Breast epithelium (tissue), 3 donors: ENCODE results near the gene SMC5.

Experiments
- POLR2A ChIP-seq: fragments of 450-650 bp; IDR thresholded peaks from one replicate; pipeline ENCODE4 v1.6.1; 2016; ENCODE audit warnings: antibody characterized with exemption, mild to moderate bottlenecking, moderate library complexity
- POLR2AphosphoS5 ChIP-seq, 3 donors: sonication (generic); formaldehyde crosslinking; IDR thresholded peaks; one replicate each; pipeline ENCODE4 v1.6.1; 2017; ENCODE audit warnings: antibody characterized with exemption in 3 of 3
- TF ChIP-seq, protein P1 (sequence below), 3 donors: fragments of 450-650 bp; IDR thresholded peaks; one replicate each; pipeline ENCODE4 v1.5.1; 2016 to 2017; ENCODE audit warnings: antibody characterized with exemption in 3 of 3, mild to moderate bottlenecking in 3 of 3, moderate library complexity in 3 of 3

- TF ChIP-seq, protein P1, sequence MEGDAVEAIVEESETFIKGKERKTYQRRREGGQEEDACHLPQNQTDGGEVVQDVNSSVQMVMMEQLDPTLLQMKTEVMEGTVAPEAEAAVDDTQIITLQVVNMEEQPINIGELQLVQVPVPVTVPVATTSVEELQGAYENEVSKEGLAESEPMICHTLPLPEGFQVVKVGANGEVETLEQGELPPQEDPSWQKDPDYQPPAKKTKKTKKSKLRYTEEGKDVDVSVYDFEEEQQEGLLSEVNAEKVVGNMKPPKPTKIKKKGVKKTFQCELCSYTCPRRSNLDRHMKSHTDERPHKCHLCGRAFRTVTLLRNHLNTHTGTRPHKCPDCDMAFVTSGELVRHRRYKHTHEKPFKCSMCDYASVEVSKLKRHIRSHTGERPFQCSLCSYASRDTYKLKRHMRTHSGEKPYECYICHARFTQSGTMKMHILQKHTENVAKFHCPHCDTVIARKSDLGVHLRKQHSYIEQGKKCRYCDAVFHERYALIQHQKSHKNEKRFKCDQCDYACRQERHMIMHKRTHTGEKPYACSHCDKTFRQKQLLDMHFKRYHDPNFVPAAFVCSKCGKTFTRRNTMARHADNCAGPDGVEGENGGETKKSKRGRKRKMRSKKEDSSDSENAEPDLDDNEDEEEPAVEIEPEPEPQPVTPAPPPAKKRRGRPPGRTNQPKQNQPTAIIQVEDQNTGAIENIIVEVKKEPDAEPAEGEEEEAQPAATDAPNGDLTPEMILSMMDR (IDR thresholded peaks at IDR 0.05): no peak
- TF ChIP-seq POLR2A (no peak), POLR2AphosphoS5 (IDR thresholded peaks at IDR 0.05) (no peak)
Measured at GRCh38 chr9:70290626-70291025, 31.8 kb downstream of the SMC5 start.
